GM21737 (cell line): ENCODE data around the gene OIT3.
"Not testable (repeated sequence)": the region's sequence is repeated elsewhere in the genome, so short reads cannot be mapped to it uniquely, and the experiment has no call there.

Experiments used
- ATAC-seq: cut with Tn5 transposase; IDR thresholded peaks from one replicate; pipeline ENCODE4 v1.9.1; 2021; ENCODE audit warnings: mild to moderate bottlenecking, moderate library complexity; ENCODE audit not compliant: unreplicated experiment

Gene OIT3

DNA sequence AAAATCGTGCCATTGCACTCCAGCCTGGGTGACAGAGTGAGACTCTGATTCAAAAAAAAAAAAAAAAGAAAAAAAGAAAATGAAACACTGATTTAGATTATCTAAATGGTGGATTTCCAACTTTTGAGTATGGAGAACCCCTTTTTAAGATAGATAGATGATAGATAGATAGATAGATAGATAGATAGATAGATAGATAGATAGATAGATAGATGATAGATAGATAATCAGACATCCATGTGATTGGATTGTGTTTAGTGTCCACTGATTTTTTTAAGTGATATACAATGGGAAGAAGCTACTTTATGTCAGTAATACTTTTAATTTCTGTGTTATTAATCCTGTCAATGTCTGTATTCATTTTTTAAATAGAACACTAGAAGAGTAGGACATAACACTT is 6.0 kb downstream of the OIT3 start:
- ATAC-seq: no peak

DNA sequence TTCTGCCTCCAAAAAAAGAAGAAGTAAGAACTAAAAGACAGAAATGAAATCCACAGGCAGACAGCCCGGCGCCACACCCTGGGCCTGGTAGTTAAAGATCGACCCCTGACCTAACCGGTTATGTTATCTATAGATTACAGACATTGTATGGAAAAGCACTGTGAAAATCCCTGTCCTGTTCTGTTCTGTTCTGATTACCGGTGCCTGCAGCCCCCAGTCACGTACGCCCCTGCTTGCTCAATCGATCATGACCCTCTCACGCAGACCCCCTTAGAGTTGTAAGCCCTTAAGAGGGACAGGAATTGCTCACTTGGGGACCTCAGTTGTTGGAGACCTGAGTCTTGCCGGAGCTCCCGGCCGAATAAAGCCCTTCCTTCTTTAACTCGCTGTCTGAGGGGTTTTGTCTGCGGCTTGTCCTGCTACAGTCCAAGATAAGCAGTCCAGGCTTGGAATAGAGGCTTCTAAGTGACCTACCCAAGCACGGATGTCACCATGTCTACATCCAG is 10.5 kb downstream of the OIT3 start:
- not testable (repeated sequence) for ATAC-seq

DNA sequence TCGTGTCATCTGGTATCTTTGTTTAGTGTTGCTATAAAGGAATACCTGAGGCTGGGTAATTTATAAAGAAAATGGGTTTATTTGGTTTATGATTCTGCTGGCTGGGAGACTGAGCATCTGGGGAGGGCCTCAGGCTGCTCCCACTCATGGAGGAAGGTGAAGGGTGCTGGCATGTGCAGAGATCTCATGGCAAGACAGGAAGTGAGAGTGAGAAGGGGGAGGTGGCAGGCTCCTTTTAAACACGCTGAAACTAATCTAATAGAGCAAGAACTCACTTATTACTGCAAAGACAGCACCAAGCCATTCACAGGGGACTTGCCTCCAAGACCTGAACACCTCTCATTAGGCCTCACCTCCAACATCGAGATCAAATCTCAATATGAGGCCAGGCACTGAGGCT is 11.3 kb downstream of the OIT3 start:
- ATAC-seq: no peak

DNA sequence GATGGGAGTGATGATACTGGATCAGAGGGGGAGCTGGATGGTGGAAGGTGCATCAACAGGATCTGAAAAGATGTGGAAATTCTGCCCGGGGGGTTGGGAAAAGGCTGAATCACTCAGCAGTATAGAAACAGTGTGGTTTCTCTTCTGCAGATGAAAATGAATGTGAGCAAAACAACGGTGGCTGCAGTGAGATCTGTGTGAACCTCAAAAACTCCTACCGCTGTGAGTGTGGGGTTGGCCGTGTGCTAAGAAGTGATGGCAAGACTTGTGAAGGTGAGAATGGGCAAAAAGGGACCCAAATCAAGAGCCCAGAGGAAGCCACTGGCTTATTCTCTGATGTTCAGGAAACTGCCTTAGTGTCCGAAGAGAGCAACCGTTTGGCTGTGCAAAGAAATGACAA is 12.9 kb downstream of the OIT3 start:
- no peak for ATAC-seq

DNA sequence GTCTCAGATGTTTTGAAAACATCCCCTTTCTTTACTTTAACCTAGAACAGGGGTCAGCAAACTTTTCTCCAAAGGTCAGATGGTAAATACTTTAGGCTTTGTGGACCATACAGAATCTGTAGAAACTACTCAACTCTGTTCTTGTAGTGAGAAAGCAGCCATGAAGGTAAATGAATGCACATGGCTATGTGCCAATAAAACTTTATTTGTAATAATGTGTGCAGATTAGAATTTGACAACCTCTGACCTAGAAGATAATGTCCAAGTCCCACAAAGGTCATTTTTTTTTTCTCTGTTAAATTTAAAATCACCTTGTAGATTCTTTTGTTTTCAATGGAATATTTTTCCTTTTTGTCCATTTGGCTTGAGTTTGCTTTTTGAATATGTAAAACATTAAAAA is 17.2 kb downstream of the OIT3 start:
- ATAC-seq: no peak

DNA sequence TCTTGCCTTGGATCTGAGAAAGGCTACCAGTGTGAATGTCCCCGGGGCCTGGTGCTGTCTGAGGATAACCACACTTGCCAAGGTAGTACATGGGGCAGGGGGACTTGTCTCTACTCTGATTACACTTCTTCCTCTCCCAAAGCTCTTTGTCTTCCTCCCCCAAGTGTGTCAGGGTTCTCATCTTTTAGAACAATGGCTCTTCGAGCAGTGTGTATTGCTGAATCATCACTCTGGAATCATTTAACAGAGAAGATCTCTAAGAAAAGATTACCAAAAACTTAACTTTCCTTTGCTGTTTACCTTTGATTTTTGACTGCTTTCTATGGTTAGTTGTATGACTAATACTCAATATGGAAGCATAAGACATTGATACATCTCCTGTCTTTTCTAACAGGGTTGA is 18.2 kb downstream of the OIT3 start:
- ATAC-seq: no peak

DNA sequence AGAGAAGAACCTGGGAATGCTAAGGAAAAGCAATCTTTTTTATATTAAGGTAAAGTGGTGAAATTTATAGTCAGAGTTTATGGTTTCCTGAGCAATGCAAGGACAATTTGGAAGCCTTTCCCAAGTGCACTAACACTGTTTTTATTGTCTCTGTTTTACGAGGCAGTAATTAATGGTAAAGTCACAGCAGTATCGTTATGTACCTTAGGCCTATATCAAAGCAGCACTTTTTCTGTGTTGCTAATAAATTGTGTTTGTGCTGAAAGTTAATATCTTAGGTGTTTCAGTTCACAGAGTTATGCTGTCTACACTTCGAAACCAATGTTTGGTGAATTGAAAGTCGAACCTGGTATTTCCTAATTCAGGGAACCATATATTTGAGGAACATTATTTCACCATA is 19.2 kb downstream of the OIT3 start:
- no peak for ATAC-seq

DNA sequence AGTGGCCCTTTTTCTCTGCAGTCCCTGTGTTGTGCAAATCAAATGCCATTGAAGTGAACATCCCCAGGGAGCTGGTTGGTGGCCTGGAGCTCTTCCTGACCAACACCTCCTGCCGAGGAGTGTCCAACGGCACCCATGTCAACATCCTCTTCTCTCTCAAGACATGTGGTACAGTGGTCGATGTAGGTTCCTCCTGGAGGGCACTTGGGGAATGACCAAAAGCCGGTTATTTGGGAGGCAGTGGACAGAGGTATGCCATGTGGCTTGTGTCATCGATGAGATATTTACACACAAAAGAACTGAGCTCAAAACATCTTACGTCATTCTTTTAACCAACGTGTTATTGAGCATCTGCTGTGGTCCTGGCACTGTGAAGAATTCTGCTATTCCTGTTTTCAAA is 19.7 kb downstream of the OIT3 start:
- ATAC-seq: no peak

DNA sequence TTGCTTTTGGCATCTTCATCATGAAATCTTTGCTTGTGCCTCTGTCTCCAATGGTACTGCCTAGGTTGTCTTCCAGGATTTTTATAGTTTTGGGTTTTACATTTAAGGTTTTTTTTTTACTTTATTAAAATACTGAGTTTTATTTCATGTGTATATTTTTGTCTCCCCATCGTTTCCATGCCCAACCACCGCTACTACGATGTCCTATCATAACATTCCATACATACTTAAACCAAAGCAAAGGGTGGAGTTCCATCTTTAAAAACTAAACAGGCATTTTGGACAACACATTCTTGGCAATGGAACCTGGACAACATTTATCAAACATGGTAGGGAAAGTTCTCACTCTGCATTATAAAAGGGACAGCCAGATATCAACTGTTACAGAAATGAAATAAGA is 23.7 kb downstream of the OIT3 start:
- ATAC-seq: not testable (repeated sequence)

DNA sequence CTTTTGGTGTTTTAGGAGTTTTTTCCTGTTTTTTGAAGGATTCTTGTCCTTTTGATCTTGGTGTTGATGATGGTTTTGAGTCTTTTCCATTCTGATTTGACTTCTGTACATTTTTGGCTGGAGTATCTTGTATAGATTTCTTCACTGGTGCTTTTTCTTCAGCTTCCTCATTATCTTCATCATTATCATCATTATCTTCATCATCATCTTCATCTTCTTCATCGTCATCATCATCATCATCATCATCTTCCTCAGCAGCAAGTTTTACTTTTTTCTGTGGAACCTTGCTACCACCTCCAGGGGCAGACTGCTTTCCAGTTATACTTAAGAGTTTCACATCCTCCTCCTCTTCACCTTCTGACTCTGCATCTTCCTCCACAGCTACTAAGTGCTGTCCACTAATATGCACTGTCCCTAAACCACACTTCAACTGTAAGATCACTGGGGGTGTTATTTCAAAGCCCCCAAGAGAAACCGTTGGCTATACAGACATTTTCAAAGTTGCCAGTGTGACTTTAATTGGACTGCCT is 24.3 kb downstream of the OIT3 start:
- not testable (repeated sequence) for ATAC-seq

DNA sequence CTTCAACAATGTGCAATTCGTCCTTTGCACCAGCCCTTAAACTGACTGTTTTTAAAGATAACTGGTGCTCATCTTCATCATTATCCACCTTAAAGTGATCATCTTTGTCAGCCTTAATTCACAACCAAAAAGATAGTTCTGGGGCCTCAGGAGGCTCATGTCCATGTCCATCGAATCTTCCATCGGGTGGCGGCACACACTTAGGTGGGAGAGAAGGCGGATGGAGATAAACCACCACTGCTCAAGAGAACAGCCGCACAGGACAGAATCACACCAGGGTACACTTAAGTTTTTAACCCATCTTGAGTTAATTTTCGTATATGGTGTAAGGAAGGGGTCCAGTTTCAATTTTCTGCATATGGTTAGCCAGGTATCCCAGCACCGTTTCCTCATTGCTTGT is 24.8 kb downstream of the OIT3 start:
- ATAC-seq: no peak

DNA sequence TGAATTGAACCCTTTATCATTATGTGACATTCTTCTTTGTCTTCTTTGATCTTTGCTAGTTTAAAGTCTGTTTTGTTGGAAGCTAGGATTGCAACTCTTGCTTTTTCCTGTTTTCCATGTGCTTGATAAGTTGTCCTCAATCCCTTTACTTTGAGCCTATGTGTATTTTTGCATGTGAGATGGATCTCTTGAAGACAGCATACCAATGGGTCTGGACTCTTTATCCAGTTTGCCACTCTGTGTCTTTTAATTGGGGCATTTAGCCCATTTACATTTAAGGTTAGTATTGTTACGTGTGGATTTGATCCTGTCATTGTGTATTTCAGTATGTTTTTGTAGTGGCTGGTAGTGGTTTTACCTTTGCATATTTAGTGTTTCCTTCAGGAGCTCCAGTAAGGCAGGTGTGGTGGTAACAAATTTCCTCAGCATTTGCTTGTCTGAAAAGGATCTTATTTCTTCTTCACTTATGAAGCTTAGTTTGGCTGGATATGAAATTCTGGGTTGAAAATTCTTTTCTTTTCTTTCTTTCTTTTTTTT is 27.7 kb downstream of the OIT3 start:
- not testable (repeated sequence) for ATAC-seq

DNA sequence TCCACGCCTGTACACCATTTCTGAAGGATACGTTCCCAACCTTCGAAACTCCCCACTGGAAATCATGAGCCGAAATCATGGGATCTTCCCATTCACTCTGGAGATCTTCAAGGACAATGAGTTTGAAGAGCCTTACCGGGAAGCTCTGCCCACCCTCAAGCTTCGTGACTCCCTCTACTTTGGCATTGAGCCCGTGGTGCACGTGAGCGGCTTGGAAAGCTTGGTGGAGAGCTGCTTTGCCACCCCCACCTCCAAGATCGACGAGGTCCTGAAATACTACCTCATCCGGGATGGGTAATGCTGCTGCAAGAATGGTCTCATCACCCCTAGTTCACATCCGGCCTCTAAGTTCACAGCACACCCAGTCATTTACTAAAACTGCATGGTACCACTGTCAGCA is 30.8 kb downstream of the OIT3 start:
- no peak for ATAC-seq

DNA sequence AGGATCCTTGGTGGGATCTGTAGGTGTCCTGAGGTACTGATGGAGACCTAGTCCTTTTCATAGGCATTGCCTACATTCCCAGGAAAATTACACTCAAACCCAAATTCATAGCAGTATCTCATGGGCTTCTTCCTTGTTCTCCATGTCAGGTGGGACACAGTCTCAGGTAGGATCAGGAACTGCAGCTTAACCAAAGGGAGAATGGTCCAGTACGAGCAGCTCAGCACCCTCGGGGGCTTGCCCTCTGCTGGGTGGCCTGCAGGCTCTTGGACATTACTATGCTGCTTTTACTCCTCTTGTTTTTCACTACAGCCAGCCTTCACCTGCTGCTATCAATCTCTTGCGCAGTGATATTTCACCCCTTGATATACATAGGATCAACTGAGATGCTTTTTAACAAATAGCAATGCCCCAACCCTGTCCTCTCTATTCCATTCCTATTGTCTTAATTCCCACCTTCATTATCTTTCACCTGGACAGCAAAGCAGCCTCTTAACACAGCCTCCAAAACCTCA is 32.5 kb downstream of the OIT3 start:
- ATAC-seq: no peak

DNA sequence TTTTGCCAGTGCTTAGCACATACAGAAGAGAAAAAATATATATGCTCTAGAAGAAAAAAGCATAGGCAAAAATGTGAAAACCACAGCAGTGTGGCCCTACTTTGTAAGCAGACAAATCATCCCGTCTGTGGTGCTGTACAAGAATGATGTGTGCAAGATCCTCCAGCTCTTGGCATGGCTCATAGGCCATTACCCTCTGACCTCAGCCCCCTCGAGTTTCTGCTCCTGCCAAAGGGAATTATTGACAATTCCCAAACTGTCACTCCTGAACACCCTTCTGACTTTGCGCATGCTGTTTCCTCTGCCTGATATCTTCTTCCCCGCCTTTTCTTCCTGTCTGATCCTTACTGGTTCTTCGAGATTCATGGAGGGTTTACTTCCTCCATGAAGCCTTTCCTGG is 33.9 kb downstream of the OIT3 start:
- ATAC-seq: no peak

DNA sequence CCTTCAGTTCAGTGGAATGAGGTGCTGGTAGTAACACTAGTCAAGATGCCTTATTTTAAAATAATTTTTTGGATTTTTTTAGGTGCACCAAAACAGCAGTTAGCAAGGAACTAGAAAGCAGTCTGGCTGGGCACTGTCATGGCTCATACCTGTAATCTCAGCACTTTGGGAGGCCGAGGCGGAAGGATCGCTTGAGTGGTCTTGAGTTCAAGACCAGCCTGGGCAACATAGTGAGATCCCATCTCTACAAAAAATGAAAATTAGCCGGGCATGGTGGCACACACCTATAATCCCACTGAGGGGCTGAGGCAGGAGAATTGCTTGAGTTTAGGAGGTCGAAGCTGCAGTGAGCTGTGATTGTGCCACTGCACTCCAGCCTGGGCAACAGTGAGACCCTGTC is 35.3 kb downstream of the OIT3 start:
- ATAC-seq: no peak

DNA sequence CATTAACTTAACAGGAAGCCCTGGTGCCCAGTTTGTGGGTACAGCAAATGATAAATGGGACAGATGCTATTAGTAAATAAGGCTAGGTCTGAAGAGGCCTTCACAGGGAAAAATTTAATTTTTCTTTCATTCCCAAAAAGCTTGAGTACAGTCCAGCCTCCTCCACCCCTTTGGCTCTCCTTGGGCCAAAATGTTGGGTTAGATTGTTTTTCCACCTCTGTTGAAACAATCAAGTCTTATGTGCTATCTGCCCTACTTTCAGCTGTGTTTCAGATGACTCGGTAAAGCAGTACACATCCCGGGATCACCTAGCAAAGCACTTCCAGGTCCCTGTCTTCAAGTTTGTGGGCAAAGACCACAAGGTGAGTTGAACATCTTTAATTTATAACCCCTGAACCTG is 36.7 kb downstream of the OIT3 start:
- no peak for ATAC-seq

DNA sequence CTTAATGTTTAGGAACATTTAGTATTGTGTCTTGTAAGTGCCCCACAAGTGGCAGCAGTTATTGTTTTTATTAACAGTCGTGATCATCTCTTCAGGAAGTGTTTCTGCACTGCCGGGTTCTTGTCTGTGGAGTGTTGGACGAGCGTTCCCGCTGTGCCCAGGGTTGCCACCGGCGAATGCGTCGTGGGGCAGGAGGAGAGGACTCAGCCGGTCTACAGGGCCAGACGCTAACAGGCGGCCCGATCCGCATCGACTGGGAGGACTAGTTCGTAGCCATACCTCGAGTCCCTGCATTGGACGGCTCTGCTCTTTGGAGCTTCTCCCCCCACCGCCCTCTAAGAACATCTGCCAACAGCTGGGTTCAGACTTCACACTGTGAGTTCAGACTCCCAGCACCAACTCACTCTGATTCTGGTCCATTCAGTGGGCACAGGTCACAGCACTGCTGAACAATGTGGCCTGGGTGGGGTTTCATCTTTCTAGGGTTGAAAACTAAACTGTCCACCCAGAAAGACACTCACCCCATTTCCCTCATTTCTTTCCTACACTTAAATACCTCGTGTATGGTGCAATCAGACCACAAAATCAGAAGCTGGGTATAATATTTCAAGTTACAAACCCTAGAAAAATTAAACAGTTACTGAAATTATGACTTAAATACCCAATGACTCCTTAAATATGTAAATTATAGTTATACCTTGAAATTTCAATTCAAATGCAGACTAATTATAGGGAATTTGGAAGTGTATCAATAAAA is 38.9 kb downstream of the OIT3 start:
- ATAC-seq: no peak

DNA sequence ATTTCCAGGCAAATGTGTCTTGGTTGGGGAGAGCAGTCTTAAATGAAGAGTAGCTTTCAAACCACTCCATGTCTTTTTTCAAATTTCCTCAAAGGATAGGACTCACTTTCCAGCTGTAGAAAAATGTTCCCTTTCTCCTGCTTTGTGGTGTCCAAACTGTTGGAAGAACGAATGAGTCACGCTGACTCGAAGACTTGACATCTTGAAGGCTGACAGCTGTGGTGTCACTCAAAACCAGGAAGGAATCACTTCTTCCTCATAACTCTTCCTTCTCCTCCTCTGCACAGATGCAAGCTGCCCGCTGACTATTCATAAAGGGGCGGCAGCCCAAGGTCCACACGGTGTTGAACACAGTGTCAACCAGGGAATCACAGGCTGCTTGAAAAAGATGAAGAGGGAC is 41.8 kb downstream of the OIT3 start:
- no peak for ATAC-seq

DNA sequence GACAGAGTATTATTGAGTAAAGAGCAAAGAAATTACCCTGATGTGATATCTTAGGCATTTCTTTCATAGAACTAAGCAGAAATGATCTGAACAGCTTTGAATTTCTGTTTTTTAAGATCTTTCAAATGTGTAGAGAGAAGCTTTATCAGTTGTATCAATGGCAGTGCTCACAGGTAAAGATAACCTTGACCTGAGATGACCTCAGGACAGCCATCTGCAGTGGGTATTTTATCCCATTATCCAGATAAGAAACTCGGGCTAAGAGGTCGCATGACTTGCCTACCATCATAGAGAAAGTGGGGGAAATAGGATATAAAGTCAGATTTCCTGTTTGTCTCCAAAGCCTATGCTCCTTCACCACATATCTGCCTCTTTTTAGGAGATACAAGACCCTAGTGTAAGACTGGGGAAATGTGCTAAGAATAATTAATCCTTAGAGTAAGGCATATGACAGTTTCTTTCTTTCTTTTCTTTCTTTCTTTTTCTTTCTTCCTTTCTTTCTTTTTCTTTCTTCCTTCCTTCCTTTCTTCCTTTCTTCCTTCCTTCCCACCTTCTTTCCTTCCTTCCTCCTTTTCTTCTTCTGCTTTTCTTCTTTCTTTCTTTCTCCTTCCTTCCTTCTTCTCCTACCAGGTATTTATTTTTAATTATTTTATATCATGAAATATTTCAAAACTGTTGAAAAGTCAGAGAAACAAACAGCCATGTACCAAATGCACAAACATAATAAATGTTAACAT is 50.1 kb downstream of the OIT3 start:
- ATAC-seq: no peak

DNA sequence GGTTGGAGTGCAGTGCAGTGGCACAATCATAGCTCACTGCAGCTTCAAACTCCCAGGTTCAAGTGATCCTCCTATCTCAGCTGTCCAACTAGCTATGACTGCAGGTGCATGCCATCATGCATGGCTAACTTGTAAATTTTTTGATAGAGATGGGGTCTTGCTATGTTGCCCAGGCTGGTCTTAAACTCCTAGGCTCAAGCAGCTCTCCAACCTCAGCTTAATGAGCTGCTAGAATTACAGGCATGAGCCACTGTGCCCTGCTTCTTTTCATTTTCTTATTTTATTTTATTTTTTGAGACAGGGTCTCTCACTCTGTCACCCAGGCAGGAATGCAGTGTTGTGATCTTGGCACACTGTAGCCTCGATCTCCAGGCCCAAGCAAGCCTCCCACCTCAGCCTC is 53.4 kb downstream of the OIT3 start:
- no peak for ATAC-seq

DNA sequence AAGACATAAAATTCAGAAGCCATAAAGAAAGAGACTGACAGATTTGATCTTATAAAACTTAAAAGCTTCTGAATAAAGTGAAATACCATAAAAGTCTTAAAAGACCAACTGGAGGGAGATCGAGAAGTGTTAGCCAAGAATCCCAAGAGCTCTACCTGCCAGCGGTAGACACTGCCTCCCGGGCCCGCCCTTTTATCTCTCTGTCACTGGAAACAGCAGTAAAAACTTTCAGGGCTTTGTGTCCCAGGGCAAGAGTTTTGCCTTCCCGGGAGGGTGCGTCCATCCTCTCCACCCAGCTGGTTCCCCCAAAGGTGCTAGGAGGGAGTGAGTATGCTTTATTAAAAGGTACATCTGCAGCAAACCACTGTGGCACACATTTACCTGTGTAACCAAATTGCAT is 55.2 kb downstream of the OIT3 start:
- ATAC-seq: no peak
